ENCODE measurements around the gene ADAP2.

- TF ChIP-seq EZH2phosphoT487 (IDR thresholded peaks at IDR 0.05; ENCODE audit: insufficient read depth, low read depth) (no peak), EZH2 (IDR thresholded peaks at IDR 0.05; ENCODE audit: insufficient read depth, poor library complexity, severe bottlenecking) (no peak)
Observed at GRCh38 chr17:30975042-30975820, 53.5 kb downstream of the ADAP2 start.
